Testis (tissue), 2 donors: ENCODE results near the gene PIGP.

Experiments
- CTCF ChIP-seq, 3 experiments: fragments of 450-650 bp in 2 of 3; fragments of 200-600 bp in 1 of 3; sonication (generic) in 1 of 3; IDR thresholded peaks; one replicate each; pipeline ENCODE4 v1.5.1; 2016 to 2019; ENCODE audit warnings: antibody characterized with exemption in 3 of 3, mild to moderate bottlenecking in 2 of 3, moderate library complexity in 1 of 3
- POLR2A ChIP-seq: fragments of 450-650 bp; IDR thresholded peaks from one replicate; pipeline ENCODE4 v1.6.1; 2017; ENCODE audit warnings: antibody characterized with exemption, mild to moderate bottlenecking, moderate library complexity

DNA sequence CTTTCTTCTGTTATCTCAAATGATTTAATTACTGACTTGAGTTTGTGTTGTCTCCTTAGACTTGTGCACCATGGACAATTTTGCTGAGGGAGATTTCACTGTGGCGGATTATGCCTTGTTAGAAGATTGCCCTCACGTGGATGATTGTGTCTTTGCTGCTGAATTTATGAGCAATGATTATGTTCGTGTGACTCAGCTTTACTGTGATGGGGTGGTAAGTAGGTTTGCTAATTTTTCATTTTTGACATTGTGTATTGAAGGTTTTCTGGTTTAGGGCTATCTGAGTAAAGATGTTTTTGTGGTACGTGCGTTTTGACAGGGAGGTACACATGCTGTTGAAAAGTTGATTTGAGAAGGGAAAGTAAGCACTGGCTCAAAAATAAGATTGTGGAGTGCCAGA is 14.3 kb upstream of the PIGP start:
- TF ChIP-seq POLR2A (no peak), CTCF (IDR thresholded peaks at IDR 0.05) (peak in 1 of 3 experiments; percentile 35)
